Loucy (cell line): ENCODE measurements around the gene GALNT11.

Experiments used
- EZH2phosphoT487 ChIP-seq: fragments of 200-600 bp; IDR thresholded peaks from 2 replicates; pipeline ENCODE4 v1.6.1; 2018; ENCODE audit warnings: antibody characterized with exemption, mild to moderate bottlenecking, moderate library complexity, borderline replicate concordance
- TF ChIP-seq, protein P1 (sequence below): fragments of 200-600 bp; sonication (generic); conservative IDR thresholded peaks from 2 replicates; pipeline ENCODE4 v1.5.1; 2014; ENCODE audit warnings: mild to moderate bottlenecking, antibody characterized with exemption, low read length

- TF ChIP-seq, protein P1, sequence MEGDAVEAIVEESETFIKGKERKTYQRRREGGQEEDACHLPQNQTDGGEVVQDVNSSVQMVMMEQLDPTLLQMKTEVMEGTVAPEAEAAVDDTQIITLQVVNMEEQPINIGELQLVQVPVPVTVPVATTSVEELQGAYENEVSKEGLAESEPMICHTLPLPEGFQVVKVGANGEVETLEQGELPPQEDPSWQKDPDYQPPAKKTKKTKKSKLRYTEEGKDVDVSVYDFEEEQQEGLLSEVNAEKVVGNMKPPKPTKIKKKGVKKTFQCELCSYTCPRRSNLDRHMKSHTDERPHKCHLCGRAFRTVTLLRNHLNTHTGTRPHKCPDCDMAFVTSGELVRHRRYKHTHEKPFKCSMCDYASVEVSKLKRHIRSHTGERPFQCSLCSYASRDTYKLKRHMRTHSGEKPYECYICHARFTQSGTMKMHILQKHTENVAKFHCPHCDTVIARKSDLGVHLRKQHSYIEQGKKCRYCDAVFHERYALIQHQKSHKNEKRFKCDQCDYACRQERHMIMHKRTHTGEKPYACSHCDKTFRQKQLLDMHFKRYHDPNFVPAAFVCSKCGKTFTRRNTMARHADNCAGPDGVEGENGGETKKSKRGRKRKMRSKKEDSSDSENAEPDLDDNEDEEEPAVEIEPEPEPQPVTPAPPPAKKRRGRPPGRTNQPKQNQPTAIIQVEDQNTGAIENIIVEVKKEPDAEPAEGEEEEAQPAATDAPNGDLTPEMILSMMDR = no peak
- TF ChIP-seq EZH2phosphoT487 = no peak
These were observed 94.7 kb downstream of the GALNT11 start for GRCh38 chr7:152120210-152120609.
